NT2/D1 (cell line): ENCODE data around the gene RC3H1.

Source experiments
- DNase-seq: peaks from one replicate; pipeline ENCODE4 v3.0.0-alpha.2; 2011; ENCODE audit warnings: low read depth, low spot score
- H3K27me3 ChIP-seq: 2 replicates; pipeline ENCODE4 v1.6.0; 2011; ENCODE audit warnings: mild to moderate bottlenecking; ENCODE audit not compliant: insufficient read length, insufficient read depth
- H3K36me3 ChIP-seq: 2 replicates; pipeline ENCODE4 v1.6.1; 2011; ENCODE audit warnings: mild to moderate bottlenecking, low read length, mixed read lengths; ENCODE audit not compliant: insufficient read depth, insufficient read length
- H3K4me1 ChIP-seq: 2 replicates; pipeline ENCODE4 v1.5.1; 2011; ENCODE audit not compliant: insufficient read depth, insufficient read length
- H3K4me3 ChIP-seq: 2 replicates; pipeline ENCODE4 v1.5.1; 2011; ENCODE audit warnings: low read depth; ENCODE audit not compliant: insufficient read length
- H3K9ac ChIP-seq: 2 replicates; pipeline ENCODE4 v1.6.0; 2011; ENCODE audit warnings: low read depth; ENCODE audit not compliant: insufficient read length
- H3K9me3 ChIP-seq: 2 replicates; pipeline ENCODE4 v1.5.1; 2011; ENCODE audit warnings: mild to moderate bottlenecking, low read length; ENCODE audit not compliant: insufficient read depth
- SUZ12 ChIP-seq: IDR thresholded peaks from 2 replicates; pipeline ENCODE4 v1.6.1; 2011; ENCODE audit not compliant: insufficient read length, insufficient read depth; ENCODE audit errors: extremely low read depth
- YY1 ChIP-seq: IDR thresholded peaks from 2 replicates; pipeline ENCODE4 v1.6.1; 2011; ENCODE audit not compliant: insufficient read length, insufficient read depth
- ZNF274 ChIP-seq: IDR thresholded peaks from 2 replicates; pipeline ENCODE4 v1.6.1; 2011; ENCODE audit warnings: mild to moderate bottlenecking, low read depth, low read length

The RC3H1 gene

DNA sequence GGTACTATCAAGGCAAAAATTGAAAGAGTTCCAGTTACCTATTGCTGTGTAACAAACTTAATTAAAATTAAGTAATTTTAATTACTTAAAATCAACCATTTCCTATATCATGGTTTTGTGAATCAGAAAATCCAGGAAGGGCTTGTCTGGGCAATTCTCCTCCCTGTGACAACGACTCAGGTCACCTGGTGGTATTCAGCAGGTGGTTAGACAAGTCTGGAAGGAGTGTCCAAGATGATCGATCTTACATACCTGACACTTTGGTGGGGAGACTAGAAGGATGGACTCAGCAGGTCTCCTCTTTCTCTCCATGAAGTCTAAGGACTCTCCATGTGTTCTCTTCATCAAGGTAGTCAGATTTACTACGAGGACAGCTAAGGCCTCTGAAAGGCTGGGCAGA is 128.0 kb downstream of the RC3H1 start:
- DNase-seq, result no peak
- Histone ChIP-seq H3K4me1 (no peaks in the 10 kb centered on the region), H3K4me3 (no peak overlapping the region), H3K27me3 (no peaks in the 10 kb centered on the region), H3K9ac (no peak overlapping the region), H3K36me3 (peaks cover 3% of the 10 kb centered on the region), H3K9me3 (no peaks in the 10 kb centered on the region)
- no peak for TF ChIP-seq YY1
- TF ChIP-seq ZNF274, result no peak
- no peak for TF ChIP-seq SUZ12

- no peaks in the 10 kb centered on the region for H3K9me3 ChIP-seq
- H3K9ac ChIP-seq, result no peak overlapping the region
- no peak for DNase-seq
- no peaks in the 10 kb centered on the region for H3K27me3 ChIP-seq
- H3K4me1 ChIP-seq, result no peaks in the 10 kb centered on the region
- peaks cover 3% of the 10 kb centered on the region for H3K36me3 ChIP-seq
- no peak for TF ChIP-seq ZNF274
- no peak for TF ChIP-seq SUZ12
- TF ChIP-seq YY1, result no peak
- no peak overlapping the region for H3K4me3 ChIP-seq
These were observed 128.5 kb downstream of the RC3H1 start for GRCh38 chr1:173893611-173894010.

DNA sequence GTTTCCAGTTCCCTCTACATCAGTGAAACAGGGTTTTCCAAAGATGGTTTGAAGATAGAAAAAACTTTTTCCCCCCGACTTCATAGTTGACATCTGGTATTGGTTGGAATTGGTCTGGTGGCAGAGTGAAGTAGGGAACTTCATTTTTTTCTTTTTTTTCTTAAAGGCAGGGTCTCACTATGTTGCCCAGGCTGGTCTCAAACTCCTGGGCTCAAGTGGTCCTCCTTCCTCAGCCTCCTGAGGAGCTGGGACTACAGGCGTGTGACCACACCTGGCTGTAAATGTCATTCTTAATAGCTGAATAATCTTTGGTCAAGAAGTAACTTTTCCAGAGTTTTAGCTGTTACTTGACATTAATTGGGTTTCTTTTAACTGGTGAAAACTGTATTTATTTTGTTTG is 132.3 kb downstream of the RC3H1 start:
- no peaks in the 10 kb centered on the region for H3K27me3 ChIP-seq
- H3K9ac ChIP-seq, result no peak overlapping the region
- H3K36me3 ChIP-seq, result peaks cover 23% of the 10 kb centered on the region
- H3K4me1 ChIP-seq, result no peaks in the 10 kb centered on the region
- H3K4me3 ChIP-seq, result no peak overlapping the region
- no peaks in the 10 kb centered on the region for H3K9me3 ChIP-seq
- TF ChIP-seq YY1 (no peak), ZNF274 (no peak), SUZ12 (no peak)
- DNase-seq, result no peak

GRCh38 chr1:173888749-173889148 is 133.4 kb downstream of the RC3H1 start:
- H3K4me3 ChIP-seq, result no peak overlapping the region
- no peaks in the 10 kb centered on the region for H3K4me1 ChIP-seq
- H3K36me3 ChIP-seq, result peaks cover 23% of the 10 kb centered on the region
- no peak overlapping the region for H3K9ac ChIP-seq
- DNase-seq, result no peak
- no peaks in the 10 kb centered on the region for H3K9me3 ChIP-seq
- H3K27me3 ChIP-seq, result no peaks in the 10 kb centered on the region
- TF ChIP-seq SUZ12, result no peak
- no peak for TF ChIP-seq ZNF274
- TF ChIP-seq YY1, result no peak

GRCh38 chr1:173887627-173888026 is 134.5 kb downstream of the RC3H1 start:
- no peaks in the 10 kb centered on the region for H3K27me3 ChIP-seq
- H3K36me3 ChIP-seq, result peaks cover 23% of the 10 kb centered on the region
- DNase-seq, result no peak
- H3K4me1 ChIP-seq, result no peaks in the 10 kb centered on the region
- no peaks in the 10 kb centered on the region for H3K9me3 ChIP-seq
- no peak overlapping the region for H3K4me3 ChIP-seq
- TF ChIP-seq ZNF274 (no peak), YY1 (no peak), SUZ12 (no peak)
- no peak overlapping the region for H3K9ac ChIP-seq

- no peaks in the 10 kb centered on the region for H3K27me3 ChIP-seq
- no peak for DNase-seq
- TF ChIP-seq YY1 (no peak), SUZ12 (no peak), ZNF274 (no peak)
- no peaks in the 10 kb centered on the region for H3K4me1 ChIP-seq
- peaks cover 23% of the 10 kb centered on the region for H3K36me3 ChIP-seq
- H3K9me3 ChIP-seq, result no peaks in the 10 kb centered on the region
- H3K9ac ChIP-seq, result no peak overlapping the region
- no peak overlapping the region for H3K4me3 ChIP-seq
These were observed 135.2 kb downstream of the RC3H1 start for GRCh38 chr1:173886746-173887611.

DNA sequence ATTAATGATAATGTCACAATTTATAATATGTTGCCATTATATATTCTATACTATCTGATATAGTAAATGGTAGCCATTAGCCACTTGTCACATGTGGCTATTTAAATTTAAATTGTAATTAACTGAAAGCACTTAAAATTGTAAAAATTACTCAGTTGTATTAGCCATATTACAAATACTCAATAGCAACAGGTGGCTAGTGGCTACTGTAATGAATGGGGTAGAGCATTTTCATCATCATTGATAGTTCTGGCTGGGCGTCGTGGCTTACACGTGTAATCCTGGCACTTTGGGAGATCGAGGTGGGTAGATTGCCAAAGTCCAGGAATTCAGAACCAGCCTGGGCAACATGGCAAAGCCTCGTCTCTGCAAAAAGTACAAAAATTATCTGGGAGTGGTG is 137.5 kb downstream of the RC3H1 start:
- Histone ChIP-seq H3K9me3 (no peaks in the 10 kb centered on the region), H3K4me1 (no peaks in the 10 kb centered on the region), H3K27me3 (no peaks in the 10 kb centered on the region), H3K9ac (no peak overlapping the region), H3K4me3 (no peak overlapping the region), H3K36me3 (peaks cover 20% of the 10 kb centered on the region)
- no peak for DNase-seq
- TF ChIP-seq YY1 (no peak), SUZ12 (no peak), ZNF274 (no peak)
